Upper lobe of left lung (tissue), 6 donors: ENCODE results near the gene CCDC86. TPM values are rescaled to one million over a fixed set of nuclear protein-coding genes. Genes with fewer than 3 reads are reported as not detected.

Experiments used
- ATAC-seq, 2 donors: fragments of 200-7000 bp; cut with Tn5 transposase; one replicate each; pipeline ENCODE4 v1.9.1; 2022; ENCODE audit warnings: mild to moderate bottlenecking in 2 of 2, moderate library complexity in 2 of 2; ENCODE audit not compliant: low FRiP score in 2 of 2
- DNase-seq, 2 donors: peaks; one replicate each; pipeline ENCODE4 v3.0.0-alpha.2; 2019 to 2020
- H3K27ac ChIP-seq, 4 donors: fragments of 200-600 bp; sonication (generic); one replicate each; pipeline ENCODE4 v1.5.1; 2016 to 2019
- H3K27me3 ChIP-seq, 4 donors: fragments of 200-600 bp; sonication (generic); one replicate each; pipeline ENCODE4 v1.5.1; 2017 to 2019
- H3K36me3 ChIP-seq, 4 donors: fragments of 200-600 bp; sonication (generic); one replicate each; pipeline ENCODE4 v1.5.1; 2016 to 2019
- H3K4me1 ChIP-seq, 4 donors: fragments of 200-600 bp; sonication (generic); one replicate each; pipeline ENCODE4 v1.5.1; 2018 to 2019
- H3K4me3 ChIP-seq, 4 donors: fragments of 200-600 bp; sonication (generic); one replicate each; pipeline ENCODE4 v1.5.1; 2017 to 2019; ENCODE audit warnings: mild to moderate bottlenecking in 2 of 4, moderate library complexity in 1 of 4
- H3K9me3 ChIP-seq, 4 donors: fragments of 200-600 bp; sonication (generic); one replicate each; pipeline ENCODE4 v1.5.1; 2018 to 2019
- EP300 ChIP-seq, 4 donors: sonication (generic); formaldehyde crosslinking; IDR thresholded peaks; one replicate each; pipeline ENCODE4 v1.5.1; 2017; ENCODE audit warnings: antibody characterized with exemption in 4 of 4, control low read depth in 2 of 4
- POLR2A ChIP-seq, 4 donors: fragments of 450-650 bp; IDR thresholded peaks; one replicate each; pipeline ENCODE4 v1.5.1; 2016 to 2017; ENCODE audit warnings: antibody characterized with exemption in 4 of 4, mild to moderate bottlenecking in 2 of 4
- POLR2AphosphoS5 ChIP-seq, 2 donors: sonication (generic); formaldehyde crosslinking; IDR thresholded peaks; one replicate each; pipeline ENCODE4 v1.5.1; 2017; ENCODE audit warnings: antibody characterized with exemption in 2 of 2
- WGBS, 2 donors: methylation state at CpG; one replicate each; pipeline ENCODE4 v1.1.5; 2017 to 2018; 5-methylcytosine and 5-hydroxymethylcytosine counted together
- total RNA-seq, 6 donors: library from RNA; depleted of rRNA in 4 of 6; stranded (reverse); fragments of >200 nt in 4 of 6; gene quantifications; one replicate each; pipeline versions ENCODE4 v1.1.0 to v1.2.1, GENCODE V29; 2016 to 2021
- TF ChIP-seq, protein P1 (sequence below), 6 experiments: fragments of 450-650 bp in 4 of 6; fragments of 200-600 bp in 2 of 6; sonication (generic) in 2 of 6; IDR thresholded peaks; one replicate each; pipeline ENCODE4 v1.5.1; 2016 to 2019; ENCODE audit warnings: antibody characterized with exemption in 6 of 6
- donor health status: DM: no; HTN: no; CAD: no; lungs with moderate emphysema.
- donor health status: DM: no; HTN: yes; CAD: no; lungs with severe emphysema.

CCDC86 gene
- total RNA-seq, 6 donors from 2014 or later: 9.0 to 25.1 (median 17.9) TPM

DNA sequence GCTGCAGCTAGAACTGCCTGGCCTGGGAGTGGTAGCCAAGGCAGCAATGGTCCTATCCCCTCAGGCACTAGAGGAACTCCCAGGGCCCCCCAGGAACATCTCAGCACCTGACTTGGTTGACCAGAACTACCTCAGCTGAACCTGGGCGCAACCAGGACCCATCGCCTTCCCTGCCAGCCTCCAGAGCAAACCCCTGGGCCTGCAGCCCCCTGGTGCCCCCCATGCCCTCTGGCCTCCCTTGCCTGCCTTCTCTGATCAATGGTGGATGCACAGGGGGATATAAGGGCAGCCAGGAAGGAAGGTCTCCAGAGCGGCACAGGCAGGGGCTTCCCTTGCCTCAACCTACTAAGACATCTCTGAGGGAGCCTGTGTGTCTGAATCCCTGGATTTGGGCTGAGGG is 43.3 kb upstream of the CCDC86 start:
- Histone ChIP-seq H3K4me3 (no peak overlapping the region), H3K9me3 (no peaks in the 10 kb centered on the region), H3K36me3 (no peaks in the 10 kb centered on the region), H3K27me3 (no peaks in the 10 kb centered on the region), H3K27ac (no peak overlapping the region), H3K4me1 (no peaks in the 10 kb centered on the region)
- WGBS, 2 donors: 94 to 95% methylated on average over 2 to 3 of the region's 3 CpGs
- TF ChIP-seq, protein P1, sequence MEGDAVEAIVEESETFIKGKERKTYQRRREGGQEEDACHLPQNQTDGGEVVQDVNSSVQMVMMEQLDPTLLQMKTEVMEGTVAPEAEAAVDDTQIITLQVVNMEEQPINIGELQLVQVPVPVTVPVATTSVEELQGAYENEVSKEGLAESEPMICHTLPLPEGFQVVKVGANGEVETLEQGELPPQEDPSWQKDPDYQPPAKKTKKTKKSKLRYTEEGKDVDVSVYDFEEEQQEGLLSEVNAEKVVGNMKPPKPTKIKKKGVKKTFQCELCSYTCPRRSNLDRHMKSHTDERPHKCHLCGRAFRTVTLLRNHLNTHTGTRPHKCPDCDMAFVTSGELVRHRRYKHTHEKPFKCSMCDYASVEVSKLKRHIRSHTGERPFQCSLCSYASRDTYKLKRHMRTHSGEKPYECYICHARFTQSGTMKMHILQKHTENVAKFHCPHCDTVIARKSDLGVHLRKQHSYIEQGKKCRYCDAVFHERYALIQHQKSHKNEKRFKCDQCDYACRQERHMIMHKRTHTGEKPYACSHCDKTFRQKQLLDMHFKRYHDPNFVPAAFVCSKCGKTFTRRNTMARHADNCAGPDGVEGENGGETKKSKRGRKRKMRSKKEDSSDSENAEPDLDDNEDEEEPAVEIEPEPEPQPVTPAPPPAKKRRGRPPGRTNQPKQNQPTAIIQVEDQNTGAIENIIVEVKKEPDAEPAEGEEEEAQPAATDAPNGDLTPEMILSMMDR (IDR thresholded peaks at IDR 0.05): no peak
- TF ChIP-seq POLR2AphosphoS5 (IDR thresholded peaks at IDR 0.05): no peak
- no peak for TF ChIP-seq POLR2A (IDR thresholded peaks at IDR 0.05)
- no peak for TF ChIP-seq EP300 (IDR thresholded peaks at IDR 0.05)
- ATAC-seq (no peak), DNase-seq (no peak)

DNA sequence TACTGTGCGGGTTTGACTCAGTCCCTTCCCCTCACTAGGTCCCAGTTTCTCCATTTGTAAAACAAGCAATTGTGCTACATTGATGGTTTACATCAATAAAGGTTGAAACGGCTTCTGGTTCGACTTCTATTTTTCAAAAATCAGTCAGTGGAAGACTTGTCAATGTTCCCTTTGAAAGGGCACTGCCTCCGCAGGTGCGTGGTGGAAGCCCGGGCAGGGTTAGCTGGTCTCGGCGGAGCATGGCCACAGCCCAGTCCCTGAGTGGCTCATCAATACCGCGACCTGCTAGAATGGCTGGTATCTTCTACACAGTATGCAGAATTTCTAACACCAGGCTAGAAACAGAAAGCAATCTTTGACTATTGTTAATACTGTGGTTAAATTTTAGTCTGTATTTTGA is 40.7 kb upstream of the CCDC86 start:
- H3K27ac ChIP-seq: no peak overlapping the region
- H3K36me3 ChIP-seq: no peaks in the 10 kb centered on the region
- no peaks in the 10 kb centered on the region for H3K27me3 ChIP-seq
- no peak for DNase-seq
- TF ChIP-seq POLR2AphosphoS5 (IDR thresholded peaks at IDR 0.05) (no peak), POLR2A (IDR thresholded peaks at IDR 0.05) (no peak), EP300 (IDR thresholded peaks at IDR 0.05) (no peak)
- TF ChIP-seq, protein P1 (IDR thresholded peaks at IDR 0.05): no peak
- no peaks in the 10 kb centered on the region for H3K9me3 ChIP-seq
- no peak for ATAC-seq
- no peaks in the 10 kb centered on the region for H3K4me1 ChIP-seq
- no peak overlapping the region for H3K4me3 ChIP-seq
- 92 to 94% methylated on average over 10 of the region's 10 CpGs for WGBS, 2 donors

DNA sequence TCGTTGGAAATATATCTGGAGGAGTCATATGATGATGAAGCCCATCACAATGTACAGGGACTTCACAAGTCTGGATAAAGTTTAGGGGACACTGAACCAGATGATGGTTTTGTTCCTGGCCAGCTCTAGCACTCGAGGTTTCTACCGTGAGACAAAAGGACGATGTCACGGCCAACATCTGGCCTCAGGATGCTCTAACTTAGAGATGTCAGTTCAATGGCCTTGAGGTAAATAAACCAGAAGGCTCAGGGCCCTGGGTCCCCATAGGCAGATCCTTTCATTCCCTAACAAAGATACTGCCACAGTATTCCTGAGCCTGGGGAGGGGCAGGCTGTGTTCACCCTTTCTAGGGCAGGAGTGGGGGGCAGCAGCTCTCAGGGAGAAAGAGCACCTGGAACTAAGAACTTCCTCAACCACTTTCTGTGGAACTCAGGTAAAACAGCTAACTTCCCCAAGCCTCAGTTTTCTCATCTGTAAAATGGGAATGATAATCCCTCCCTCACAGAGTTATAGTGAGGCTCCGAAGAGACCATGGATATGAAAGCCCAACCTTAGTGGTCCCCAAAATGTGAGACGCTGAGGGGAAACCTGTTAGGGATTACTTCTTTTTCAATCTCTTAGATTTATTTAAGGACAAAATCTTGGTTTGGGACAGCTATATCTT is 38.5 kb upstream of the CCDC86 start:
- H3K9me3 ChIP-seq: no peaks in the 10 kb centered on the region
- WGBS, 2 donors: 78 to 84% methylated on average over 7 of the region's 7 CpGs
- ATAC-seq (no peak), DNase-seq (no peak)
- no peaks in the 10 kb centered on the region for H3K27me3 ChIP-seq
- H3K4me1 ChIP-seq: no peaks in the 10 kb centered on the region
- TF ChIP-seq EP300 (IDR thresholded peaks at IDR 0.05): no peak
- TF ChIP-seq POLR2AphosphoS5 (IDR thresholded peaks at IDR 0.05): no peak
- TF ChIP-seq, protein P1 (IDR thresholded peaks at IDR 0.05): no peak
- no peak for TF ChIP-seq POLR2A (IDR thresholded peaks at IDR 0.05)
- no peak overlapping the region for H3K4me3 ChIP-seq
- no peak overlapping the region for H3K27ac ChIP-seq
- H3K36me3 ChIP-seq: no peaks in the 10 kb centered on the region

DNA sequence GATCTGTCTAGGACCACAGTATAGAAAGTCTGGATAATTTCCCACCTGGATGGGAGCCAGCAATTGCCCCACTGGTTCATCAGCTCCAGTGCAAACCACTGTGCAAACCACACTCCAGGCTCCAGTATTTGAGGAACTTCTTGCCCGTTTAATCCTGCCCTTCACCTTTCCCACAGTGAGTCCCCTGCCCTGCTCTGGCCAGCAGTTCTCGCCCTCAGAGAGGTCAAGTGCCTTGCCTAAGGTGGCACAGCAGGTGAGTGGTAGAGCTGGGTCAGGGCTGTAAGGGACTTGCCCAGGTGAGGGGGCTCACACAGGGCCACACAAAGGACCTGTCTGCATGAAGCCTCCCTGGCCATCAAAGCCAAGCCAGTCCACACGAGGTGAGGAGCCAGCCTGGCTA is 32.7 kb upstream of the CCDC86 start:
- WGBS, 2 donors: 60 to 66% methylated on average over 3 of the region's 3 CpGs
- DNase-seq (no peak), ATAC-seq (no peak)
- no peaks in the 10 kb centered on the region for H3K9me3 ChIP-seq
- H3K27ac ChIP-seq: no peak overlapping the region
- TF ChIP-seq POLR2AphosphoS5 (IDR thresholded peaks at IDR 0.05): no peak
- TF ChIP-seq, protein P1 (IDR thresholded peaks at IDR 0.05): no peak
- TF ChIP-seq POLR2A (IDR thresholded peaks at IDR 0.05): no peak
- TF ChIP-seq EP300 (IDR thresholded peaks at IDR 0.05): no peak
- H3K4me3 ChIP-seq: no peak overlapping the region
- H3K36me3 ChIP-seq: no peaks in the 10 kb centered on the region
- peaks cover 0 to 8% (median 0%) of the 10 kb centered on the region in 4 donors for H3K4me1 ChIP-seq
- H3K27me3 ChIP-seq: no peaks in the 10 kb centered on the region

DNA sequence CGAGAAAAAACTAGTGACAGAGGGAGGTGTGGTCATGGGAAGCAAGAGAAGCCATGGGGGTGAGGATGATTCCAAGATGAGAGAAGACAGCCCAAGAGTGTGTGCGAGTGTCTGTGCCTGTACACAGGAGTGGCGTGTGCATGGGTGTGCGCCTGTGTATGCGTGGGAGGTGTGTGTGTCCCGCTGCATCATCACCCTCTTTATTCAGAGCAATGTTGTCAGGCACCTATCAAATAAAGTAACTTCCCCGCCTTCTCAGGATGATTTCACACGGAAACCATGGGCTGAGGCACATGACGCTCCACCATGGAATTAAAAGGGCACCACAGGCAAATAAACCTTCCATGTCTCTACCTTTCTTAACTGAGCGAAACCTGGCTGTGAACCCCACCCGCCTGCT is 32.2 kb upstream of the CCDC86 start:
- no peak overlapping the region for H3K27ac ChIP-seq

More for the DNA sequence above, 32.2 kb upstream of the CCDC86 start:
- Histone ChIP-seq H3K9me3 (no peaks in the 10 kb centered on the region), H3K4me1 (peaks cover 0 to 8% (median 0%) of the 10 kb centered on the region in 4 donors), H3K36me3 (no peaks in the 10 kb centered on the region), H3K4me3 (no peak overlapping the region), H3K27me3 (no peaks in the 10 kb centered on the region)
- ATAC-seq (no peak), DNase-seq (no peak)
- 88 to 89% methylated on average over 10 to 11 of the region's 11 CpGs for WGBS, 2 donors
- TF ChIP-seq, protein P1 (IDR thresholded peaks at IDR 0.05): no peak
- no peak for TF ChIP-seq POLR2AphosphoS5 (IDR thresholded peaks at IDR 0.05)
